Testis (tissue), 3 donors: Measurements from ENCODE around the gene CAPN9. TPM values are rescaled to one million over a fixed set of nuclear protein-coding genes. Genes with fewer than 3 reads are reported as not detected.

Experiments
- DNase-seq: peaks from one replicate; pipeline ENCODE4 v3.0.0-alpha.2; 2019
- H3K27ac ChIP-seq, 2 donors: fragments of 200-600 bp; sonication (generic); one replicate each; pipeline ENCODE4 v1.5.1; 2019
- H3K27me3 ChIP-seq: fragments of 200-600 bp; sonication (generic); one replicate; pipeline ENCODE4 v1.5.1; 2019
- H3K36me3 ChIP-seq: fragments of 200-600 bp; sonication (generic); one replicate; pipeline ENCODE4 v1.5.1; 2017; ENCODE audit warnings: low read depth; ENCODE audit errors: missing control alignments
- H3K4me1 ChIP-seq: fragments of 200-600 bp; sonication (generic); one replicate; pipeline ENCODE4 v1.5.1; 2019
- H3K4me3 ChIP-seq, 2 donors: fragments of 200-600 bp; sonication (generic); one replicate each; pipeline ENCODE4 v1.5.1; 2017 to 2019
- H3K9me3 ChIP-seq: fragments of 200-600 bp; sonication (generic); one replicate; pipeline ENCODE4 v1.5.1; 2017
- POLR2A ChIP-seq: fragments of 450-650 bp; IDR thresholded peaks from one replicate; pipeline ENCODE4 v1.6.1; 2017; ENCODE audit warnings: antibody characterized with exemption, mild to moderate bottlenecking, moderate library complexity
- WGBS, 2 donors: methylation state at CpG; one replicate each; pipeline ENCODE4 v1.1.5; 2018; 5-methylcytosine and 5-hydroxymethylcytosine counted together
- intact Hi-C: fragments of 100-400 bp; cut with DNase I; formaldehyde crosslinking; loops from one replicate; pipeline ENCODE4 v1.15.1; 2023; ENCODE audit warnings: low total_unique reads
- polyA plus RNA-seq: library from polyadenylated mRNA; stranded (reverse); fragments of 350-450 nt; fragmentation: Illumina TruSeq; extraction: RNeasy Lipid Tissue Mini Kit (QIAGEN cat#74804); gene quantifications from one replicate; pipeline ENCODE4 v1.2.3, GENCODE V29; 2014; ENCODE audit warnings: low read depth, low replicate concordance; ENCODE audit not compliant: insufficient read depth
- total RNA-seq, 2 donors: library from RNA; depleted of rRNA; stranded (reverse); fragments of >200 nt; gene quantifications; one replicate each; pipeline ENCODE4 v1.2.3, GENCODE V29; 2016
- TF ChIP-seq, protein P1 (sequence below), 3 experiments: fragments of 450-650 bp in 2 of 3; fragments of 200-600 bp in 1 of 3; sonication (generic) in 1 of 3; IDR thresholded peaks; one replicate each; pipeline ENCODE4 v1.5.1; 2016 to 2019; ENCODE audit warnings: antibody characterized with exemption in 3 of 3, mild to moderate bottlenecking in 2 of 3, moderate library complexity in 1 of 3

The CAPN9 gene
- total and polyA plus RNA-seq, 3 donors from 2014 or later, result 0.16 to 0.34 (median 0.25) TPM

DNA sequence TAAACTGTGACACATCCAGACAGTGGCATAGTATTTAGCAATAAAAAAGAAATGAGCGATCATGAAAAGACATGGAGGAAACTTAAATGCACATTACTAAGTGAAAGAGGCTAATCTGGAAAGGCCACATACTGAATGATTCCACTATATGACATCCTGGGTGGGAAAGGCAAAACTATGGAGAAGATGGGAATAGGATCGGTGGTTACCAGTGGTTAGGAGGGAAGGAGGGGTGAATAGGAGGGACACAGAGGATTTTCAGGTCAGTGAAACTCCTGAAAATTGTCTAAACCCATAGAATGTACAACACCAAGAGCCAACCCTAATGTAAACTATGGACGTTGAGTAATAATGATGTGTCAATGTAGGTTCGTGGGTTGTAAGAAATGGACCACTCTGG lies 47.1 kb upstream of the CAPN9 start:
- intact Hi-C loops, result no loop called here
- Histone ChIP-seq H3K36me3 (no peaks in the 10 kb centered on the region), H3K27ac (no peak overlapping the region), H3K4me1 (no peaks in the 10 kb centered on the region), H3K9me3 (no peaks in the 10 kb centered on the region), H3K27me3 (no peaks in the 10 kb centered on the region), H3K4me3 (no peak overlapping the region)
- WGBS, 2 donors, result 89 to 92% methylated on average over 4 of the region's 4 CpGs
- DNase-seq, result no peak
- TF ChIP-seq, protein P1, sequence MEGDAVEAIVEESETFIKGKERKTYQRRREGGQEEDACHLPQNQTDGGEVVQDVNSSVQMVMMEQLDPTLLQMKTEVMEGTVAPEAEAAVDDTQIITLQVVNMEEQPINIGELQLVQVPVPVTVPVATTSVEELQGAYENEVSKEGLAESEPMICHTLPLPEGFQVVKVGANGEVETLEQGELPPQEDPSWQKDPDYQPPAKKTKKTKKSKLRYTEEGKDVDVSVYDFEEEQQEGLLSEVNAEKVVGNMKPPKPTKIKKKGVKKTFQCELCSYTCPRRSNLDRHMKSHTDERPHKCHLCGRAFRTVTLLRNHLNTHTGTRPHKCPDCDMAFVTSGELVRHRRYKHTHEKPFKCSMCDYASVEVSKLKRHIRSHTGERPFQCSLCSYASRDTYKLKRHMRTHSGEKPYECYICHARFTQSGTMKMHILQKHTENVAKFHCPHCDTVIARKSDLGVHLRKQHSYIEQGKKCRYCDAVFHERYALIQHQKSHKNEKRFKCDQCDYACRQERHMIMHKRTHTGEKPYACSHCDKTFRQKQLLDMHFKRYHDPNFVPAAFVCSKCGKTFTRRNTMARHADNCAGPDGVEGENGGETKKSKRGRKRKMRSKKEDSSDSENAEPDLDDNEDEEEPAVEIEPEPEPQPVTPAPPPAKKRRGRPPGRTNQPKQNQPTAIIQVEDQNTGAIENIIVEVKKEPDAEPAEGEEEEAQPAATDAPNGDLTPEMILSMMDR (IDR thresholded peaks at IDR 0.05), result no peak
- TF ChIP-seq POLR2A, result no peak

GRCh38 chr1:230701434-230701833 lies 45.8 kb upstream of the CAPN9 start:
- Histone ChIP-seq H3K4me1 (no peaks in the 10 kb centered on the region), H3K36me3 (no peaks in the 10 kb centered on the region), H3K27me3 (no peaks in the 10 kb centered on the region), H3K27ac (no peak overlapping the region), H3K9me3 (no peaks in the 10 kb centered on the region), H3K4me3 (no peak overlapping the region)
- no peak for DNase-seq
- intact Hi-C loops, result no loop called here
- WGBS, 2 donors, result 85 to 90% methylated on average over 17 of the region's 17 CpGs
- TF ChIP-seq, protein P1 (IDR thresholded peaks at IDR 0.05), result no peak
- TF ChIP-seq POLR2A, result no peak

DNA sequence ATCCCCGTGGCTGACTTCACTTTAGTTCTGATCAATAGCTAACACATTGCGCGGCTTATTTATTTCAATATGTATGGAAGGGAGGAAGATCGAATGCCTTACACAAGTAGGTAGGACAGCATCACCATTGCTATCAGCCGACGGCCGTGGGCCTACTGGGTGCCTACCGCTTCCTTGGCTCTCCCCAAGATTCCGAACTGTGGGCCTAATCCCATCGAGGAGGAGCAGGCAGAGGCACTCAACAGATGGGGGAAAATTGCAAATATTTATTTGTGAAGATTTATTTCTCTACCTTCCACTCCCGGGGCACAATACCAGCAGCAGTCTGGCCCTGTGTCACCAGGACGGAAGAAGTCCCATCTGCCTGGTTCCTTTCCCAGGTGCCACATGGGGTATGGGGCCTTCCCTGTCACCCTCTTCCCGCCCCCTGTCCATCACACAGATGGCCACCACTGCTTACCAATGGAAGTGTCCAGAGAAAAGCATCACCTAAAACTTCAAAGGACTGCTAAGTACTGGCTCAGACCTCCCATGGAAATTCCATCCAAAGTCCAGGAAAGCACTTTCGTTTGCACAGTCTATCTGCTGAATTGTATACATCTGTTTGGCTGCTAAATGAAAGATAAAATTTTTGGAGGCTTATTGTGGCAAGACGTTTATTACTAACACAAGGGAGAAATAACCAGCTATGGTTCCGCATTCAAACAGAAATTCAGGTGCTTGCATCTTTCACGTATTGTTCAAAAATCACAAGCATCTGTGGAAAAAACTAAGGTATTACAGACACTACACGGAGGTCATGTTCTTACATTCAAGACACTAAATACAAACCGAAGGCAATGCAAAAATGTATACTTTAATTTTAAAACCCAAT lies 45.1 kb upstream of the CAPN9 start:
- intact Hi-C loops, result no loop called here
- Histone ChIP-seq H3K9me3 (no peaks in the 10 kb centered on the region), H3K27me3 (no peaks in the 10 kb centered on the region), H3K36me3 (no peaks in the 10 kb centered on the region), H3K4me1 (no peaks in the 10 kb centered on the region), H3K4me3 (no peak overlapping the region), H3K27ac (no peak overlapping the region)
- no peak for DNase-seq
- 91 to 93% methylated on average over 19 of the region's 19 CpGs for WGBS, 2 donors
- TF ChIP-seq, protein P1 (IDR thresholded peaks at IDR 0.05), result no peak
- no peak for TF ChIP-seq POLR2A

DNA sequence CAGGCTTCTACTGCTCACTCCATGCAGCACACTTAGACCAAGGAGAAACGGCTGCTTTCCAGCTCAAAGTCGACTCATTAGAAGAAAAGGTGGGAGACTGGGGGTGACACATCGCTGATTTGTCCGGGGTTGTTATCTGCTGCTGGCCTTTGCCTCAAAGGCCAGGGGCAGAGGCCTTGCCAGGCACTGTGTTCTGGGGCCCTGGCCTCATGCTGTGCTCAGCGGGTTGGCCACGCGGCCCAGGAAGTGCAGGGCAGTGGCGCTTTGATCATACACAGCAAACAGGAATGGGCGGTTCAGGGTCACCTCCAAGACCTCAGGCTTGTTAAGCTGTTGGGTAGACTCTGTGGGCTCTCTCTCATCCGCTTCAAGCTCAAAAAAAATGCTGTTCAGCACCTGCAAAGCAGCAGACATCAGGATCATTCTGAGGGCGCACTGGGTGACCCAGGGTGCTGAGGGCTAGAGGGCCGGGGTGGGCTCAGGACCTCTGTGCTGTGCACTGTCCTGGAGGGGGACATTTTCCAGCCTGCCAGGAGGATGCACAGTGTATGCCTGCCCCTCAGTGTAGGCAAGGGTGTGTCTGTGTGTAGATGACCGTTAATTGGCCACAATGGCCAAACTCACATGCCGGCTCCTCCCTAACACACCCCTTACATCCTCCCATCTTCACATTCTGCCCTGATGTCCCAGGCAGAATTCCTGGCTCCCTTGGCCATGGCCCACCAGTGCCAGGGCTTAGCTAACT lies 44.1 kb upstream of the CAPN9 start:
- intact Hi-C loops, result no loop called here
- Histone ChIP-seq H3K36me3 (no peaks in the 10 kb centered on the region), H3K9me3 (no peaks in the 10 kb centered on the region), H3K27me3 (no peaks in the 10 kb centered on the region), H3K4me1 (no peaks in the 10 kb centered on the region), H3K4me3 (no peak overlapping the region), H3K27ac (no peak overlapping the region)
- TF ChIP-seq, protein P1 (IDR thresholded peaks at IDR 0.05), result no peak
- TF ChIP-seq POLR2A, result no peak
- WGBS, 2 donors, result 80 to 81% methylated on average over 13 to 14 of the region's 14 CpGs
- no peak for DNase-seq
